ENCODE measurements around the gene NECAB2. TPM values are rescaled to one million over a fixed set of nuclear protein-coding genes. Genes with fewer than 3 reads are reported as not detected.

The NECAB2 gene
- total RNA-seq, 1 donor = 0.72 TPM

GRCh38 chr16:83977056-83977815 lies 9.2 kb downstream of the NECAB2 start:
- TF ChIP-seq, protein P1, sequence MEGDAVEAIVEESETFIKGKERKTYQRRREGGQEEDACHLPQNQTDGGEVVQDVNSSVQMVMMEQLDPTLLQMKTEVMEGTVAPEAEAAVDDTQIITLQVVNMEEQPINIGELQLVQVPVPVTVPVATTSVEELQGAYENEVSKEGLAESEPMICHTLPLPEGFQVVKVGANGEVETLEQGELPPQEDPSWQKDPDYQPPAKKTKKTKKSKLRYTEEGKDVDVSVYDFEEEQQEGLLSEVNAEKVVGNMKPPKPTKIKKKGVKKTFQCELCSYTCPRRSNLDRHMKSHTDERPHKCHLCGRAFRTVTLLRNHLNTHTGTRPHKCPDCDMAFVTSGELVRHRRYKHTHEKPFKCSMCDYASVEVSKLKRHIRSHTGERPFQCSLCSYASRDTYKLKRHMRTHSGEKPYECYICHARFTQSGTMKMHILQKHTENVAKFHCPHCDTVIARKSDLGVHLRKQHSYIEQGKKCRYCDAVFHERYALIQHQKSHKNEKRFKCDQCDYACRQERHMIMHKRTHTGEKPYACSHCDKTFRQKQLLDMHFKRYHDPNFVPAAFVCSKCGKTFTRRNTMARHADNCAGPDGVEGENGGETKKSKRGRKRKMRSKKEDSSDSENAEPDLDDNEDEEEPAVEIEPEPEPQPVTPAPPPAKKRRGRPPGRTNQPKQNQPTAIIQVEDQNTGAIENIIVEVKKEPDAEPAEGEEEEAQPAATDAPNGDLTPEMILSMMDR (IDR thresholded peaks at IDR 0.05; ENCODE audit: extremely low read depth, low read depth, low read length) = no peak
- H3K4me2 ChIP-seq (ENCODE audit: insufficient read depth, low read length) = no peak overlapping the region
- H3K27me3 ChIP-seq (ENCODE audit: insufficient read depth, low read length) = peaks cover 3% of the 10 kb centered on the region
- no peaks in the 10 kb centered on the region for H3K79me2 ChIP-seq (ENCODE audit: insufficient read depth, low read length)
- no peaks in the 10 kb centered on the region for H3K36me3 ChIP-seq (ENCODE audit: insufficient read depth, low read length)
- H4K20me1 ChIP-seq (ENCODE audit: insufficient read depth, low read length) = no peaks in the 10 kb centered on the region
- DNase-seq (ENCODE audit: insufficient read length, low spot score, missing footprints) = no peak
- no peak overlapping the region for H2AFZ ChIP-seq (ENCODE audit: low read length)
- H3K27ac ChIP-seq (ENCODE audit: low read depth, low read length) = no peak overlapping the region
- H3K9me3 ChIP-seq (ENCODE audit: low read depth, low read length) = no peaks in the 10 kb centered on the region
- no peak overlapping the region for H3K4me3 ChIP-seq (ENCODE audit: insufficient read depth, low read length)
- no peaks in the 10 kb centered on the region for H3K4me1 ChIP-seq (ENCODE audit: insufficient read depth, low read length)

DNA sequence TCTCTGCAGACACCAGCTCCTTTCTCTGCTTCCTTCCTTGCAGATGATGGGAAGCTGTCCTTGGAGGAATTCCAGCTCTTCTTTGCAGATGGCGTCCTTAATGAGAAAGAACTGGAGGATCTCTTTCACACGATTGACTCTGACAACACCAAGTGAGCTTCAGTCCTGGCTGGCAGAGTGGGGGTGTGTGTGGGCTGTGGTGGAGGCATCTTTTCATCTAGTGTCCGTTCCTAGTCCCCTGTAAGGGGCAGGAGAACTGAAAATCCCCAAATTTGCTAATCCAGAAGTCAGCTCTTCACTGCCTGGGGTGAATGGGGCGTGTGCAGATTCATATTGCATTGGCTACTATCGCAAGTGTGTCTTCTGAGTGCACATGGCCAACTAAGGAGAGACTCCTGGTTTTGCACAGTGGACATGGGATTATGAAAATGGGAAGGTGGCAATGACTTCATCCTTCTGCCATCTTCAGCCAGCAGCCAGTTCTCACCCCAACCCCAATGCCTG lies 10.4 kb downstream of the NECAB2 start:
- Histone ChIP-seq H3K4me2 (ENCODE audit: insufficient read depth, low read length) (no peak overlapping the region), H3K27me3 (ENCODE audit: insufficient read depth, low read length) (peaks cover 3% of the 10 kb centered on the region), H4K20me1 (ENCODE audit: insufficient read depth, low read length) (no peaks in the 10 kb centered on the region), H3K36me3 (ENCODE audit: insufficient read depth, low read length) (no peaks in the 10 kb centered on the region), H3K9me3 (ENCODE audit: low read depth, low read length) (no peaks in the 10 kb centered on the region), H3K27ac (ENCODE audit: low read depth, low read length) (no peak overlapping the region), H3K79me2 (ENCODE audit: insufficient read depth, low read length) (no peaks in the 10 kb centered on the region), H2AFZ (ENCODE audit: low read length) (no peak overlapping the region), H3K4me3 (ENCODE audit: insufficient read depth, low read length) (no peak overlapping the region), H3K4me1 (ENCODE audit: insufficient read depth, low read length) (no peaks in the 10 kb centered on the region)
- TF ChIP-seq, protein P1 (IDR thresholded peaks at IDR 0.05; ENCODE audit: extremely low read depth, low read depth, low read length) = no peak
- DNase-seq (ENCODE audit: insufficient read length, low spot score, missing footprints) = no peak

DNA sequence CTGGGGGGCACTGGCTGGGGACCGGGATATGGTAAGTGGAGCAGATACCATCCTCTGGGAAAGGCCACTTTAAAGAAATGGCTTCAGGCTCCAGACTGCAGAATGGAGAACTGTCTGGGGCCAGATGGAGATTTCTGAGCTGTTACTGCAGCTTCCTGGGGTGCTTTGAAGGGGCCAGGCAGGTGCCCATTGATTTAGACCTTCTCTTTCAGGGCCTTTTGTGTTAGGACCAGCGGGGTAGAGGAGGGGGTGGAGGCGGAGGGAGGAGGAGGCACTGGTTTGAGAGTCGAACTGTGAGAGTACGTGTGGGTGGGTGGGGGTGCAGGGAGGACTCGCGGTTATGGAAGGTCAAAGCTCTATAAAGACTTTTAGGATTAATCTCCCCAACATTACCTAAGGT lies 11.4 kb downstream of the NECAB2 start:
- no peaks in the 10 kb centered on the region for H4K20me1 ChIP-seq (ENCODE audit: insufficient read depth, low read length)

GRCh38 chr16:83980794-83981193 lies 12.8 kb downstream of the NECAB2 start:
- no peaks in the 10 kb centered on the region for H3K36me3 ChIP-seq (ENCODE audit: insufficient read depth, low read length)
- H3K4me3 ChIP-seq (ENCODE audit: insufficient read depth, low read length) = no peak overlapping the region
- H3K27ac ChIP-seq (ENCODE audit: low read depth, low read length) = no peak overlapping the region
- no peak for DNase-seq (ENCODE audit: insufficient read length, low spot score, missing footprints)
- peaks cover 3% of the 10 kb centered on the region for H3K27me3 ChIP-seq (ENCODE audit: insufficient read depth, low read length)
- TF ChIP-seq, protein P1 (IDR thresholded peaks at IDR 0.05; ENCODE audit: extremely low read depth, low read depth, low read length) = no peak
- no peaks in the 10 kb centered on the region for H3K4me1 ChIP-seq (ENCODE audit: insufficient read depth, low read length)
- H3K9me3 ChIP-seq (ENCODE audit: low read depth, low read length) = no peaks in the 10 kb centered on the region
- no peaks in the 10 kb centered on the region for H4K20me1 ChIP-seq (ENCODE audit: insufficient read depth, low read length)
- no peak overlapping the region for H2AFZ ChIP-seq (ENCODE audit: low read length)
- no peak overlapping the region for H3K4me2 ChIP-seq (ENCODE audit: insufficient read depth, low read length)
- no peaks in the 10 kb centered on the region for H3K79me2 ChIP-seq (ENCODE audit: insufficient read depth, low read length)

More for the DNA sequence above, 11.4 kb downstream of the NECAB2 start:
- H3K79me2 ChIP-seq (ENCODE audit: insufficient read depth, low read length) = no peaks in the 10 kb centered on the region
- no peak overlapping the region for H3K4me2 ChIP-seq (ENCODE audit: insufficient read depth, low read length)
- no peak for DNase-seq (ENCODE audit: insufficient read length, low spot score, missing footprints)
- no peaks in the 10 kb centered on the region for H3K36me3 ChIP-seq (ENCODE audit: insufficient read depth, low read length)
- no peak overlapping the region for H3K4me3 ChIP-seq (ENCODE audit: insufficient read depth, low read length)
- peaks cover 3% of the 10 kb centered on the region for H3K27me3 ChIP-seq (ENCODE audit: insufficient read depth, low read length)
- no peak overlapping the region for H3K27ac ChIP-seq (ENCODE audit: low read depth, low read length)
- no peaks in the 10 kb centered on the region for H3K4me1 ChIP-seq (ENCODE audit: insufficient read depth, low read length)
- H2AFZ ChIP-seq (ENCODE audit: low read length) = no peak overlapping the region
- TF ChIP-seq, protein P1 (IDR thresholded peaks at IDR 0.05; ENCODE audit: extremely low read depth, low read depth, low read length) = no peak
- H3K9me3 ChIP-seq (ENCODE audit: low read depth, low read length) = no peaks in the 10 kb centered on the region

All from osteoblast (primary cell).